ENCODE results near the gene STX1A.

The STX1A gene

DNA sequence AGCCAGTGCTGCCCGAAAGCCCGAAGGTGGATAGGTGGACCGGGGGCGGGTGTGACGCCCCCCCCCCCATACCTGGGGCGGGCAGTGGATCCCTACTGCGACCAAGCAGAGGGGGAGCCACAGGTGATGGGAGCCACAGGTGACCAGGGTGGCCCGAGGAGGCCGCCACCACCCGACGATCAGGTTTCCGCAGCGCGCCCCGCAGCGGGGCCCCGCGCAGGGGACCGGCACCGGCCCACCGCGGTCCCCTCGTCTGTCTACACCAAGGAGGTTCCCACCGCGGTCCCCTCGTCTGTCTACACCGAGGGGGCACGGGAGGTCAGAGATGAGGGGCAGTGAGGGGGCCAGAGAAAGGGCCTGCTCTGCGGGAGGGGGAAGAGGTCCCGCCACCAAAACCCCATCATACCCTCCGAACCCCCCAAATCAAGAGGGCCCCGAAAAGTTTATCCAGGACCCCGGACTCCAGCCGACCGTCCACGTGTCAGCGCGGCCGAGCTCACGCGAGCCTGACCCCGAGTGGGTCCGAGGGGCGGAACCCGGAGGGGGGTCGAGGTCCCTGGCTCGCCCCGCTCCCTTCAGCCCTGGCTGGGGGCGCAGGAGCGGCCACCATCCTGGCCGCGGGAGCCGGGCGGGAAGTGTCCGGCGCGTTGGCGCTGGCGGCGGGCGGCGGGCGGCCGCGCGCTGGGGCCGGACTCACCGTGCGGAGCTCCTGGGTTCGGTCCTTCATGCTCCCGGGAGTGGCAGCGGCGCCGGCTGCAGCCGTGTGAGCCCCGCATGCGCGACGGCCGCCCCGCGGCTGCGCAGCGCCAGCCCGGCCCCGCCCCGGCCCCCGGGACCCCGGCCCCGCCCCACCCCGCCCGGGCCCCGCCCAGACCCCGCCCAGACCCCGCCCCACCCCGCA, at the start of gene STX1A:
Gene STX1A, minus strand, starts transcription at position 765 of the 901 bp plus-strand sequence. Its CDS starts 38 bp downstream, at position 727.
- peak; percentile 78 for DNase-seq

DNA sequence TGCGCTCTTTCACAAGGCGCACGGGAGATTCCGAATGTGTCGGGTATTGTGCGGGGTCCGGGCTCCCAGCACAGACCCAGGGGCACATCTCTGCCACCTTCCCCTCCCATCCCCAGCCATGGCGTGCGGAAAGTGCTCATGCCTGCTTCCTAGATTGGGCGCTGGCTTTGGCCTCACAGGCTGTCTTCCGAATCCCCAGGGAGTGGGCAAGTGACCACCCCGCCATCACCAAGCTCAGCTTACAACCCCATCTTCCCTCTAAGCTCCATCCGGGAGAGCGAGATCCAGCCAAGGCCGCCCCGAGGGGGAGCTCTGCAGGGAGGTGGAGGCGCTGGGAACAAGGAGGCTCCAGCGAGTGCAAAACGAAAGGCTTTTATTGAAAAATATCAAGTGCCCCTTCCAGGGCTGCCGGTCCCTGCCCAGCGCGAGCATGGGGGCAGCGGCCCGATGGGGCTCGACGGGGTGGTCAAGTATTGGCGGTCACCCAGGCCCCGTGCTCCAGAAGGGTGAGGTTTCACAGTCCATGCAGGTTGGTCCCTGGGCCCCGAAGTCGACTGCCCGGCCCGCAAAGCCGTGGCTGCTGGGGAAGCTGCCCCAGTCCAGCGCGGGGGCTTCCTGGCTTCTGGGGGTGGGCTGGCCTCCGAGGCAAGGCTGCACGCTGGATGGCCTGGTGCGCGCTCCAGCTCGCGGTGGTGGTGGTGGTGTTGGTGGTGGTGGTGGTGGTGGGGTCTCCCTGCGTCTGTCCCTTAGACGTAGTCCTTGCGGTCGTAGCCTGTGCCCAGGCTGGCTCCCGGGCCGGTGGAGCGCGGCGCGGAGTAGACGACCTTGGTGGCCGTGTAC, 49.4 kb upstream of the STX1A start:
- DNase-seq, result no peak

DNA sequence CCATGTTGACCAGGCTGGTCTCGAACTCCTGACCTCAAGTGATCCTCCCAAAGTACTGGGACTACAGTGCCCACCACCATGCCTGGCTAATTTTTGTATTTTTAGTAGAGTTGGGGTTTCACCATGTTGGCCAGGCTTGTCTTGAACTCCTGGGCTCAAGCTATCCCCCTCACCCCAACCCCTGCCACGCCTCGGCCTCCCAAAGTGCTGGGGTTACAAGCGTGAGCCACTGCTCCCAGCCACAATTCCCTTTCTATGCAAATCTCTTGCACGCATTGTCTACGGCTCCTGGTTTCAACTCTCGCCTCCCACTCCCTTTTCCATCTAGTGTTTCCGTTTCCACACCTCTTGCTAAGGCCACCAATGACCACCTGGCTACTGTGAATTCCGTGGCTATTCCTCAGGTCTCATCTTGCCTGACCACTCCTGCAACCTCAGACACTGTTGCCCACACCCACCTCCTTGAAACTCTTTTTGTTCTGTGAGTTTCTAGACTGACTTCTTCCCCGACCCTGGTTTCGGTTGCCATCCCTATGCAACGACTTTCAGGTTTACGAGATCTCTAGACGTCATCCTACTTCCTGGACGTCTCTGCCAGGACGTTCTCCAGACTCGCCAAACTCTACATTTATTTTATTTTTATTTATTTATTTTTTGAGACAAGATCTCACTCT, 47.2 kb upstream of the STX1A start:
- DNase-seq, result no peak

DNA sequence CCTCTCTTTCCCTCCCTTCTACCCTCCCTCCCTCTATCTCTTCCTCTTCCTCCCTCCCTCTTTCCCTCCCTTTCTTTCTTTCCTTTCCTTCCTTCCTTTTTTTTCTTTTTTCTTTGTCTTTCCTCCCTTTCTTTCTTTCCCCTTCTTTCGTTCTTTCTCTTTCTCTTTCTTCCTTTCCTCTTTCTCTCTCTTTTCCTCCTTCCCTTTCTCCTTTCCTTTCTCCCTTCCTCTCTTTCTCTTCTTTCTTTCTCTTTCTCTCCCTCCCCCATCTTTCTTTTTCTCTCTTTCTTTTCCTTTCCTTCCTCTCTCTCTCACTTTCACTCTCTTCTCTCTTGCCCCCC, 43.2 kb upstream of the STX1A start:
- DNase-seq, result no peak

DNA sequence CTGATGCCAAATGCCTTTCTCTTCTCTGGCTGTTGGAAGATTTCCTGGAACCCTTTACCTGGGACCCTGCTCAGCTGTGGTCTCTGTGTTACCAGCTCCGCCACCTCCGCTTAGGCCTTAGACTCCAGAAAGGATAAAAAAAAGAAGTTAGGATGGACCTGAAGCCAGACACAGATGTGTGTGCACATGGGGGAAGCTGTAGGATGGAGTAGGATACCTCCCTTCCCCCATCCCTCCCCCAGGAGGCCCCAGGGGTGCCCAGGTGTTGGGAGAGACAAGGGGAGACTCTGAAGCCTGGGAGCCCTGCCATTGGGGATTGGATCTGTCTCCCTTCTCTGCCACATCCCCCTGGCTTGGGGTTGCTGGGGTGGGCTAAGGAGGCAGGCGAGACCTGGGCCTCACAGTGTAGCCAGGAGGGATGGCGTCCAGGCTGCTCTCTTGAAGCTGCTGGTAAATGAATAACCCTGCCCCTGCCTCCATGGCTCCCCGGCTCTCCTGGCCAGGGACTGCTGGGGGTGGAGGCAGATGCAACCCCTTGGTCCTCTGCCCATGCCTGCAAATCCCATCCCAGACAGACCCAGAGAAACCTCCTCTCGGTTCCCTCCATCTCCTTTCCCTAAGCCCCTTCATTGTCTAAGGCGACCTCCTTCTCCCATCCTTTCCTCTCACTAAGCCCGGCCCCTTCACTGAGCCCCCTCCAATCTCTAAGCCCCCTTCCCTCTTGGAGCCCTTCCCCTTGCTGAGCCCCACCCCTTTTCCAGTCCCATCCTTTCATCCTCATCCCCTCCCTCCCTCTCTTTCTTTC, 42.6 kb upstream of the STX1A start:
- no peak for DNase-seq

DNA sequence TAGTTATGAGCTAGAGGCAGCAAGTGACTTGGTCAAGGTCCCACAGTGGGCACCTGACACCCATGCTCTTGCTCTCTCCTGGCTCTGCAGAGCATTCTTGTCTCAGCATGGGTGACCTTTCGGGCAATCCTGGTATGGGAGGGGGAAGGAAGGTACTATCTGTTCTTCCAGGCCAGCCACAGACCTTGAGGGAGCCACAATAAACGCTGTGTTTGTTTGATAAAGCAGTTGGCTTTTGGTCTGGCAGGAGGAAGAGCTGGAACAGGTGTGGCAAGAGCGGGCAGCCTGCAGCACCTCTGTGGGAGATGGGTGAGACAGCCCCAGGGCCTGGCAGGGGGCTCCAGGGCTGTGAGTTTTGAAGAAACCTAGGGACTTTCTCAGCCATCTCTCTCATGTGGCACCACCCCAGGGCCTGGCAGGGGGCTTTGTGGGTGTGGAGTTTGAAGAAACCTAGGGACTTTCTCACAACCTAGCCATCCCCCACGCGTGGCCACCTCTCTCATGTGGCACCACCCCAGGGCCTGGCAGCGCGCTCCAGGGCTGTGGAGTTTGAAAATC, 39.2 kb upstream of the STX1A start:
- no peak for DNase-seq

DNA sequence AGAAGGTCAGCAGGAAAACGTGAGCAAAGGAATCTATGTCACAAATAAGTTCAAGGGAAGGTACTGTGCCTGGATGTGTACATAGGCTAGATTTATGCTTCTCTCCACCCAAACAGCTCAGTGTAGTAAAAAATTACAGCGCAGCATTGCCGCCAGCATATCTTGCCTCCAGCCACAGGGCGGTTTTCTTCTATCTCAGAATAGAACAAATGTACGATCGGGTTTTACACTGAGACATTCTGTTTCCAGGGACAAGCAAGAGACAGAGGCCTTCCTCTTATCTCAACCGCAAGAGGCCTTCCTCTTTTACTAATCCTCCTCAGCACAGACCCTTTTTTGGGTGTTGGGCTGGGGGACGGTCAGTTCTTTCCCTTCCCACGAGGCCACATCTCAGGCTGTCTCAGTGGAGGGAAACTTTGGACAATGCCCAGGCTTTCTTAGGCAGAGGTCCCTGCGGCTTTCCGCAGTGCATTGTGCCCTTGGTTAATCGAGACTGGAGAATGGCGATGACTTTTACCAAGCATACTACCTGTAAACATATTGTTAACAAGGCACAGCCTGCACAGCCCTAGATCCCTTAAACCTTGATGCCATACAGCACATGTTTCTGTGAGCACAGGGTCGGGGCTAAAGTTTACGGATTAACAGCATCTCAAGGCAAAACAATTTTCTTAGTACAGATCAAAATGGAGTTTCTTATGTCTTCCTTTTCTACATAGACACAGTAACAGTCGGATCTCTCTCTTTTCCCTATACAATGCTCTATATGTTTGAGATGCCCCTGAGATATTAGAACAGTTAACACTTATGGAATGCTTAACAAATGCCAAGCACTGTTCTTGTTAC, 30.7 kb upstream of the STX1A start:
- DNase-seq, result no peak

DNA sequence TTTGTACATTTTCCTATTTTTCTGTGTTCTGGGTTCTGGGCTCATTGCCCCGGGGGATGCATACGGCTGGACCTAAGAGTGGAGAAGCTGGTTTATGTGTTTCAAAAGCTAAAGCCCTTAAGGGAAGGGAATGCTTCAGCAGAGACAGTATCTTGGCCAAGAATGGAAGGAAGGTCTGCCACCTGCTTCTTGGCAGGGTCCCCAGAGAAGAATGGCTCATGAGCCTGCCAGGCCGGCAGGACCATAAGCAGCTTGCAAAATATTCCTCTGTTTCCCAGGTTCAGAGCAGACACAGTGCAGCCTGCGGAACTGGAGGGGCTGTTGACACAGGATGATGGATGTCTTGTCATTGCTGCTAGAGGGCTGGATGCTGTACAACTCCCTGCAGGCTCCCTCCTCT, 26.9 kb upstream of the STX1A start:
- DNase-seq, result no peak

DNA sequence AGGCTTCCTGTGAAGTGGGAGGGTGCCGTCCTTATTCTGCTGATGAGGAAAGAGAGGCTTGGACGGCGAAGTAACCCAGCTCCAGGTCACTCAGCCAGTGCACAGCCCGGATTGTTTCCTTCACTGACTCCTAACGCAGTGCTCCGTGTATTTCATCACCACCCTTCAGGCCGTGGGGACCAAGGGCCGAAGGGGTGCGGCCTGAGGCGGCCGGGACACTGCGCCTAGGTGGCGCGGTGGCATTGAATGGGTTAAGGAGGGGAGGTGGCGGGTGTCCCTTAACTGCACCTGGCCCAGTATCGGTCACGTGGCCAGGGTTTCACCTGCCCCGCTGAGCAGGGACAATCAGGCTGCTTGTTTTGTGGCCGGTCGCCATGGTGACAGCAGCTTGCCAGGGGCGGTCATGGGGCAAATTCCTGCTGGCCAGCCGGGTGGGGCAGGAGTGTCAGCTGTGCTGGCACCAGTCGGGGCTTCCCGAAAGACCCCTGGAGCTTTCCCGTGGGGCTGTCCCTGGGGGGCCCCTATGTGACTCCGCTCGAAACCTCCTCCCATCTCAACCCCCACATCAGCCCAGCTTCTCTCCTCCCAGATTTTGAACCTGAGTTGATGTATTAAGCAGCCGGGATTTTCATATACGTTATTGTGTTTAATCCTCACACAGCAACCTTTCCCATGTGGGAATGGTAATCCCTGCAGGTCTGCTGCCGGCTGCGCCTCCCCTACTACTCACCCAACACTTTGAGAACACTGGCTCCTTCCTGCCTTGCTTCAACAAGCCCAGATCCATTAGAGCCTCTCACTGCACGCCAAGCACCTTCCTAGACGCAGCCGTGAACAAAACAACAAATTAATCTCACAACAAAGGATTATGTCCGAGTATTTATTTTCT, 23.5 kb upstream of the STX1A start:
- DNase-seq, result no peak

DNA sequence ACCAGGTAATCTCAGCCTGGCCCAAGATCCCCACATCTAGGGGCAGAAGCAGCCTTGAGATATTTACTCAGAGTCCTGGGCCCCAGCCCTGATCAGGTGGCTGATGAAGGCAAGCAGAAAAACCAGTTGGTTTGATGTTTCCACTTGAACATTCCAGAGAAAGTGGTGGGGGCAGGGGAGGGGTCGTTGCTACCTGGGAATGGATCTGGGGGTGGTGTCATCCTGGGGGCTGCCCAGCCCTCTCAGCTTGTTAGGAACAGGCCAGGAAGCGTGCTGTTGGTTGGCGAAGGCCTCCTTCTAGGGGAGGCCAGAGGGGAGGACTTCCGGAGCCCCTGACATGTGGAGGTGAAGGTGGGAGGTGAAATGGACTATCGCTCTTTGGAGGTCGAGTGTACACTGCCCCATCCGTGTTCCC, 22.9 kb upstream of the STX1A start:
- DNase-seq, result no peak

DNA sequence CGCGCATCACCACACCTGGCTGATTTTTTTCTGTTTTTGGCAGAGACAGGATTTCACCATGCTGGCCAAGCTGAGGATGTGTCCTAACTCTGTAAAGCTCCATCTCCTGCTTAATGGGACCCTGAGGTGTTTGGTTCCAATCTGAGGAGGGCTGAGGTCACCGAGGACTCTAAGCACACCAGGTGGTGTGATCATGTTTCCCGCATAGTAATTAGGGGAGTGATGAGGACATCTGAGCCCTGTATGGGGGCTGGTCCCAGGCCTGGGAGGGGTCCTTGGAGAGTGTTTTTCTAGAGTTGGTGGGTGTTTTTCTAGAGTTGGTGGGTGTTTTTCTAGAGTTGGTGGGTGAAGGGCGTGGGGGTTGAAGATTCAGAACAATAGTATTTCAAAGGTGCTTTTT, 22.1 kb upstream of the STX1A start:
- no peak for DNase-seq

DNA sequence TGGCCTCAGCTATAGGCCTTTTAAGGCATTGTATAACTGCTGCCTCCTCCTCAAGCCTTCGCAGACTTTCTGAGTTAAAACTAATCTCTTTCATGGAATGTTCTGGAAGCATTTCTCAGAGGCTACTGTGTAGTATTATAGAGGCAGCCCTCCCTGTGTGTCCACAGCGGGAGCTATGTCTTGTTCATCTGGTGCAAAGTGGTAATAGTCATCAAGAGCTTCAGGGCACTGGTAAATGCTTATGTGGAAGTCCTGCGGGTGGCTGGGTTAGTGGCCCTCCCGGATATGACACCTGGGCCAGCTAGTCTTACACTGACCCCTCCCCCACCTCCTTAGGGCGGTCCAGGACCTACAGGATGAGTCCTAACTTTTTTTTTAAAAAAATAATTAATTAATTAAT, 21.3 kb upstream of the STX1A start:
- no peak for DNase-seq

DNA sequence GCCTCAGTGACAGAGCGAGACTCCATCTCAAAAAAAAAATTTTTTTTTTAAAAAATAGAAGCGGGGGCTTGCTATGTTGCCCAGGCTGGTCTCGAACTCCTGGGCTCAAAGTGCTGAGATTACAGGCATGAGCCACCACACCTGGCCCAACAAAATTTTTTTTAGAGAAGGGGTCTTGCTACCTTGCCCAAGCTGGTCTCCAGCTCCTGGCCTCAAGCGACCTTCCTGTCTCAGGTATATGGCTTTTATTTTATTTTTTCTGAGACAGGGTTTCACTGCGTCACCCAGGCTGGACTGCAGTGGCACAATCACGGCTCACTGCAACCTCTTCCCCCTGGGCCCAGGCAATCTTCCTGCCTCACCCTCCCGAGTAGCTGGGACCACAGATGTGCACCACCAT, 20.7 kb upstream of the STX1A start:
- no peak for DNase-seq

DNA sequence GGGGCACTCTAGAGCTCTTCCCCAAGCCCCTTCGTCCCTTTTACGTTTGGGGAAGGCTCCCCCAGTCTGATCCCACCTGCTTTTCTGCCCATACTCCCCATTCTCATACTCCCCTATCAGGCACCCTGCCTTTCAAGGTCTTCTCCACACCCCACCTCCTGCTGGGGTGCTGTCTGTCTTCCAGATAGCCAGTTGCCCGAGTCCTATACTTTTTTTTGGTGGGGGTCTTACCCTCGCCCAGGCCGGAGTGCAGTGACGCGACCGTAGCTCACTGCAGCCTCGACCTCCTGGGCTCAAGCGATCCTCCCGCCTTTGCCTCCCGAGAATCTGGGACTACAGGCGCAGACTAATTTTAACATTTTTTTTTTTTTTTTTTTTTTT, 19.9 kb upstream of the STX1A start:
- DNase-seq, result no peak

DNA sequence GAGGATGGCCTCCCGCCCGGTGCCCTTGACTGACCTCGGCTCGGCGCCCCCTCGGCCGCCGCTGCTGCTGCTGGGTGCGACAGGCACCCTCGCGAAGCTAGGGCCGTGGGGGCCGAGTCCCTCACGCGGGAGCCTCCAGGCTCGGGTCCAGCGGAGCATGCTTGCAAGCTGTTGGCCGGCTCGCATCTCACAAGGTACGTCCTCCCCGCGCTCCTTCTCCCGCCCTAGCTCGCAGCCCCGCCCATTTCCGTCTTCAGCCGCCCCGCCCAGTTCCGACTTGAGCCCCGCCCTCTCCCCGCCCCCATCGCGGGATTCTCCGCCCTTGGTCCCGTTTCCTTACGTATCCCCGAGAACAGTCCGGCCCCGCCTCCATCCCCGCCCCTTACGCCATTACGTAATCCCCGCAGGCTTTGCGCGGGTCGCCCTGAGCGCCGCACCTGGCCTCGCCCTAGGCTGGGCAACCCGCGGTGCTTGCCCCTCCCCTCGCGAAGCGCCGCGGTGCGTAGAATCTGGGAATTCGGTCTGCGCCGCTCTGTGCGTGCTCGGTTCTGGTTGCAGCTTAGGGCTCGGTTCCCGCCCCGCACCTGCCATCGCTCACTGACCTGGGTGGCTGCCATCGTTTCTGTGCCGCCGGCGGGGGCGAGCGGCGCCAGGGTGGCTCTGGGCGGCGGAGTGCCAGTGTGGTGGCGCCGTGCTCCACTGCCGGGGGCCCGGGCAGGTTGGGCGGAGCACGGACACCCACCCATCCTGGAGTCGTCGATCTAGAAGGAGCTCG, 19.3 kb upstream of the STX1A start, which contains the start of gene ABHD11:
Gene ABHD11, minus strand, starts transcription at position 191 of the 775 bp plus-strand sequence. Its CDS starts 32 bp downstream, at position 159.
- peak; percentile 99 for DNase-seq

DNA sequence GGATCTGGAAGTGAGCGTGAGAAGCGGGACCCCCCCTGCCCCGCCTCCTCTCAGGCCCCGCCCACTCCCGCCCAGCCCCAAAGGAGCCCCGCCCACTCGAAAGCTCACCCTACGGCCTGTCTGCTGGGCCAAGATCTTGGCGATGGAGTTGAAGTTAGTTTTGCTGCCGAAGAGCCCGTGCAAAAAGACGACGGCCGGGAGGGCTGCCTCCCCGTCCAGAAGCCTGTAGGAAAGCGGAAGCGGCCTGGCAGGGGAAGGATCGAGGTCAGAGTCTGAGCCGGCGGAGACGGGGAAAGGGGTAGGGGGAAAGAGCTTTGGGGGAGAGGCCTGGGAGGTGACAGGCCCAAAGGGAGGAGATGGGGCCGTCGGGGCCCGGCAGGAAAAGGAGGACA, 18.7 kb upstream of the STX1A start:
- DNase-seq, result peak; percentile 66

DNA sequence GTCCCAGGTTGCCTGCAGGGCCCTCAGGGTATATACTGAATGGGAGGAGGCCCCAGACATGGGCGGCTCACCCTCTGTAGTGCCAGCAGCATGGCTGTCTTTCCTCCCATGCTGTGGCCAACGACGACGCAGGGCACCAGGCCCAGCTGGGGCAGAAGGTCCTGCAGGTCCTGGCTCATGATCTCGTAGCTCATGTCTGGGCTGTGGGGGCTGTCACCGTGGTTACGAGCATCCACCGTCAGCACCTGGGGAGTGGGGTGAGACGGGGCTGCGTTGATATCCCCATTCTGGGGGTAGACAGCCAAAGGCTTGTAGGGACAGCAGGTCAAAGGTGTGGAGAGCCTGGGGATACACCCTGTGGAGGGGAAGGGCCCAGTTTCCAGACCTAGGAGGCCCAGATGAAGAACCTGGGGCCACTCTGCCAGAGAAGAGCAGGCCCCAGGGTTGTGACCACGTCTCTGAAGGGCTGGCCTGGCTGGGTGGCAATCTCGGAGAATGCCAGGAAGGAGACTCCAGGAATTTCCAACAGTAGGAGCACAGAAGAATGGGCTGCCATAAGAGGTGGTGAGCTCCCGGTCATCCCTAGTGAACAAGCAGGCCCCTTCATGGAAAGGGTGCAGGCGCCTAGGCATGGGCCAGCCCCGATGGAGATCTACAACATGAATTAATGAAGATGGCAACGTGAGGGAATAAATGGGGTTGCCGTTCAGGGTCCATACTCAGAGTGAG, 18.2 kb upstream of the STX1A start:
- DNase-seq, result no peak

DNA sequence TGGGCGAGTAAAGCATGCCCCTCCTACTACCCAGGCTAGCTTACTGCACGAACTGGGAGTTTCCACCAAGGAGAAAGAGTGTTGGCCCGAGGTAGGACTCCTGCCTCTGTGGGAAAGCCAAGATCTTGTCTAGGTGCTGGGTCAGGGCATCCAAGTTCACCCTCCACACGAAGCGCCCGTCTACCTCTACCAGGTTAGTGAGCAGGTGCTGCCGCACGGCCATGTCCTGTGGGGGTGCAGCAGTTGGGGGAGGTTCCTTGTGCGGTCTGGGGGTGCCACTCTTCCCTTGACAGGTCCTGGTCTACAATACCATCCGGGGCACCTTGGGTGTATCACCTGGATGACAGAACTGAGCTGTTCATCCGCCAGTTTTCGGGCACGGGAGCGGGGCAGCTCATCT, 17.4 kb upstream of the STX1A start:
- DNase-seq, result no peak

DNA sequence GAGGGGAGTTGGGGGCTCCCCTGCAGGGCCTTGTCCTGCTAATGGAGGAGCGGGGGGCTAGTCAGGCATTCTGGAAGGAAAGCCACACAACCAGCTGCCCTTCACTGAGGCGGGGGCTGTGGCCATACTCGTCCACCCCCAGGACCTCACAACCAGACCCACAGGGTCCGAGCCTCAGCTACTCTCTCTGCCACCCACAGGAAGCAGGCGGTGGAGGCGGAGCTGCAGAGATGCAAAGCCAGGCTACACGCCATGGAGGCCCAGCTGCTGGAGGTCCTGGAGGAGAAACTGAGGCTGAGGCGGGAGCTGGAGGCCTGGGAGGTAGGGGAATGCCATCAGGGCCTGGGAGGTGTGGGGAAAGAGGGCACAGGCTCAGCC, 16.0 kb upstream of the STX1A start:
- DNase-seq, result no peak

All from activated CD4-positive, CD25-positive, alpha-beta regulatory T cell treated with anti-CD3 and anti-CD28 coated beads, Interleukin-2, amount 50 U/mL, for 72 hours (primary cell).